HG02970 (cell line): Measurements from ENCODE around the gene DEFB126.
"Not testable (repeated sequence)": the region's sequence is repeated elsewhere in the genome, so short reads cannot be mapped to it uniquely, and the experiment has no call there.

ENCODE experiments used
- ATAC-seq: cut with Tn5 transposase; IDR thresholded peaks from one replicate; pipeline ENCODE4 v1.9.1; 2021; ENCODE audit warnings: mild to moderate bottlenecking, moderate library complexity, moderate number of reproducible peaks; ENCODE audit not compliant: unreplicated experiment, low FRiP score

DEFB126 gene, protein sequence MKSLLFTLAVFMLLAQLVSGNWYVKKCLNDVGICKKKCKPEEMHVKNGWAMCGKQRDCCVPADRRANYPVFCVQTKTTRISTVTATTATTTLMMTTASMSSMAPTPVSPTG

DNA sequence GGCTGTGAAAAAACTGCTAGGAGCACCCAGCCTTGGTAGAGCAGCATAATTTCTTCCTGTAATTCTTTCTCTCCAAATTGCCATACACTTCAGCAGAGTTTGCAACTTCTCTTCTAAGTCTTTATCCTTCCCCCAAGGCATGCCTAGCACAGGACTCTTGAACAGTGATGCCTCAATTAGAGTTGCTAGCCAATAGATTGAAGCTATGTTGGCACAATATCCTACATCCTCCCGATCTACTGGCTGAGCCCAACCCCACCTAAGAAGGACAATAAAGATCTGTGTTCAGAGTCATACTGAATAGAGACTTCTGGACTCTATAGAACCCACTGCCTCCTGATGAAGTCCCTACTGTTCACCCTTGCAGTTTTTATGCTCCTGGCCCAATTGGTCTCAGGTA, at the start of gene DEFB126:
Gene DEFB126, plus strand, starts transcription at position 301 of the 400 bp plus-strand sequence. Its CDS starts 39 bp downstream, at position 340.
- no peak for ATAC-seq

DNA sequence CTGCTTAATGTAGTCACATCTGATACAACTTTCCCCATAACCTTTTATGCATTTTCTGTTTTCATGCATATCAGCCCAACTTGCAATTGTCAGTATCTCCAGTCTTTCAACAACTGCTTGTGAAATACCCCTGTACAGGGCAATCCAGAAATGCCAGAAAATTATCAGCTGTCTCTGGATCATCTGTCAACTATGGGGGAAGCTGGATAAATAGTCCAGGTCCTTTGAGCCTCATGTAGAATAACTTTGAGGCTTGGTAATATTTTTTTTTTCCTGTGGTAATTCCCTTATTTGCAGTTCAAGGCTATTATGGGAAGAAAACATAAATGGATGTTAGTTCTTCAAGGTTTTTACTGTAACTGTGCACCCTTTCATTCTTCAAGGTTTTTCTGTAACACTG, 48.7 kb upstream of the DEFB126 start:
- ATAC-seq, result no peak

DNA sequence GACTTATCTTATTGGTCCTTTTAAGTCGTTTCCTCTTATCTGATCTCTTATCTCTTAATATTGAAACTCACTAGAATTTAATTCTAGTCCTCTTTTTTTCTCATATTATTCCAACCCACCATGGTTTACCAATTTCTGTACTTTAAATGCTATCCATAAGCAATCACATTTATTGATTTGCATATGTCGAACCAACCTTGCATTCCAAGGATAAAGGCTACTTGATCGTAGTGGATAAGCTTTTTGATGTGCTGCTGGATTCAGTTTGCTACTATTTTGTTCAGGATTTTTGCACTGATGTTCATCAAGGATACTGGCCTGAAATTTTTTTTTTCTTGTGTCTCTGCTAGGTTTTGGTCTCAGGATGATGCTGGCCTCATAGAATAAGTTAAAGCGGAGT, 47.2 kb upstream of the DEFB126 start:
- ATAC-seq, result no peak

DNA sequence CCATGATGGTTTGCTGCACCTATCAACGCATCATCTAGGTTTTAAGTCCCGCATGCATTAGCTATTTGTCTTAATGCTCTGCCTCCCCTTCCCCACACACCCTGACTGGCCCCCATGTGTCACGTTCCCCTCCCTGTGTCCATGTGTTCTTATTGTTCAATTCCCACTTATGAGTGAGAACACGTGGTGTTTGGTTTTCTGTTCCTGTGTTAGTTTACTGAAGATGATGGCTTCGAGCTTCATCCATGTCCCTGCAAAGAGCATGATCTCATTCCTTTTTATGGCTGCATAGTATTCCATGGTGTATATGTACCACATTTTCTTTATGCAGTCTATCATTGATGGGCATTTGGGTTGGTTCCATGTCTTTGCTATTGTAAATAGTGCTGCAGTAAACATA, 44.7 kb upstream of the DEFB126 start:
- ATAC-seq, result not testable (repeated sequence)

DNA sequence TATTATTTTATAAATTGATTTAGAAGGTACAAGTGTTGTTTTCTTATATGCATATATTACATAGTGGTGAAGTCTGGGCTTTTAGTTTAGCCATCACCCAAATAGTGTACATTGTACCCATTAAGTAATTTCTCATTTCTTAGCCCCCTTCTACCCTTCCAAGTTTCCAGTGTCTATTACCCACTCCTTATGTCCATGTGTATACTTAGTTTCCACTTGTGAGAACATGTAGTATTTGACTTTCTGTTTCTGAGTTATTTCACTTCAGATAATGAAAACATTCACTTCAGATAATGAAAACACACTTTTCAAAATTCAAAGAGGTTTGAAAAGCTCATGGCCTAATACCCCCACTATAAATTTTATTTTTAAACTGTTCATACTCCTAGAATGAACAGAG, 40.4 kb upstream of the DEFB126 start:
- ATAC-seq, result no peak

DNA sequence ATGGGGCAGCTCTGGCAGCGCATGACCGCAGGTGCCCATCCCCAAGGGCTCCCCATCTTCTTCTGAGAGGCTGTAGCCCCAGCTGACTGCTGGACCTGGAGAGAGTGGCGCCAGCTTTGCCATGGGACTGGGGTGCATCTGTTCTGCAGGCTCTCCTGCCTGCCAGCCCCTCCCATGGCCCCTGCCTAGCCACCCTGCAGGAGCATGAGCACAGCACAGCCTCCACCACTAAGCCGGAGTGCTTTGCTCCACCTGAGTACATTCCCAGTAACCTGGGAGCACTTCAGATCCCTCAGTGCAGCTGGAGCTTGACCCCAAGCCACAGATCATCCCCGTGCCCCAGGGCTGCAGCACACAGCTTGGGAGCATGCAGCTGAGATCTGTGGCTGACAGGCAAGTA, 38.9 kb upstream of the DEFB126 start:
- no peak for ATAC-seq

DNA sequence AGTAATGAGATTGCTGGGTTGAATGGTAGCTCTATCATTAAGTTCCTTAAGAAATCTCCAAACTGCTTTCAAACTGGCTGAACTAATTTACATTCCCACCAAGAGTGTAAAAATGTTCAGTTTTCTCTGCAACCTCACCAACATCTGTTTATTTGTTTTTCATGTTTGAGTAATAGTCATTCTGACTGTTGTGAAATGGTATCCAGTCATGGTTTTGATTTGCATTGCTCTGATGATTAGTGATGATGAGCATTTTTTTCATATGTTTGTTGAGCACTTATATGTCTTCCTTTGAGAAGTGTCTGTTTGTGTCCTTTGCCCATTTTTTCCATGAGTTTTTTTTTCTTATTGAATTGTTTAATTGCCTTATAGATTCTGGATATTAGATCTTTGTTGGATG, 30.0 kb upstream of the DEFB126 start:
- no peak for ATAC-seq

DNA sequence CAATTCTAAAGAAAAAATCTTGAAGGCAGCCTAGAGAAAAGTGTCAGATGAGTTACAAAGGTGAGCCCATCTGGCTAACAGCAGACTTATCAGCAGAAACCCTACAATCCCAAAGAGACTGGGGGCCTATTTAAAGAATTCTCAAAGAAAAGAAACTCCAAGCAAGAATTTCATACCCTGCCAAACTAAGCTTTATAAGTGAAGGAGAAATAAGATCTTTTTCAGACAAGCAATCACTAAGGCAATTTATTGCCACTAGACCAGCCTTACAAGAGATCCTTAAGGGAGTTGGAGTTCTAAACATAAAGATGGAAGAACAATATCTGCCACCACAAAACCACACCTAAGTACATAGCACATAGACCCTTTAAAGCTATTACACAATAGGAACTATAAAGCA, 24.9 kb upstream of the DEFB126 start:
- ATAC-seq, result no peak

DNA sequence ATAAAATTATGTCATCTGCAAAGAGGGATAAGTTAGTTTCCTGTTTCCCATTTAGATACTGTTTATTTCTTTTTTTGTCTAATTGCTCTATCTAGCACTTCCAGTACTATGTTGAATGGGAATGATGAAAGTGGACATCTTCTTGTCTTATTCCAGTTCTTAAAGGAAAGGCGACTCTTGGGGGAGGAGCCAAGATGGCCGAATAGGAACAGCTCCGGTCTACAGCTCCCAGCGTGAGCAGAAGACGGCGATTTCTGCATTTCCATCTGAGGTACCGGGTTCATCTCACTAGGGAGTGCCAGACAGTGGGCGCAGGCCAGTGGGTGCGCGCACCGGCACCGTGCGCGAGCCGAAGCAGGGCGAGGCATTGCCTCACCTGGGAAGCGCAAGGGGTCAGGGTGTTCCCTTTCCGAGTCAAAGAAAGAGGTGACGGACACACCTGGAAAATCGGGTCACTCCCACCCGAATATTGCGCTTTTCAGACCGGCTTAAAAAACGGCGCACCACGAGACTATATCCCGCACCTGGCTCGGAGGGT, 12.5 kb upstream of the DEFB126 start:
- not testable (repeated sequence) for ATAC-seq

DNA sequence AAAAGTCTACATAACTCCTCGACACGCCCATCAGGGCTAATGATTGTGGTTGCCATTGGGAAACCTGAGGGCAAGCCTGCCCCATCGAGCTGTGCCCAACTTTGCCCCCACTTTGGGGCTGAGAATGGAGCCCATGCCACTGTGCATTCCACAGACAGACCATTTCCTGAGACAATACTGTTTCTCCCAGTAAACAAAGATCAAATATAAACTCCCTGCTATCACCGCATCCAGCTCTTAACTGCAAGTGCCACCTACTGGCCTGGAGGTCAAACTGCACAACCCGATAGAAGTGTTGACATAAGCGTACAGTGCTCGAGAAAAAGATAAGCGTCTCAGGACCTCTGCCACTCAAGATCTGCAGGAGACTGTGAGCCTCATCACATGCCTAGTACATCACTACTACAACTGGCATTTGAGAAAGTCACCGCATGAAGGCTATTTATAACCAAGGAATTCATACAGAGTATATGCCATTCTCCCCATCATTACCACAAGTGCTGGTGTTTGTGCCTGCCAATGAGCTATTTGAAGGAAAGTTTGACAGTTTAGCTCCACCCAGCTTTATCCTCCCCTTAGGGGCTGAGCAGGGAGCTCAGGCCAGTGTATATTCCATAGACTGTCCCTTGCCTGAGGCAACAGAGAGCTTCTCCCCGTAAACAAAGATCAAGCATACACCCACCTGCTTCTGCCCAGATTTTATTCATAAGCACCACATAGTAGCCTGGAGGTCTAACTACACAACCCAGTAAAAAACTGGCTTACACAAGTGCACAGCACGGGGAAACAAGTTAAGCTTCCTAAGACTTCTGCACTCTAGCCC, 4.5 kb upstream of the DEFB126 start:
- ATAC-seq, result no peak

DNA sequence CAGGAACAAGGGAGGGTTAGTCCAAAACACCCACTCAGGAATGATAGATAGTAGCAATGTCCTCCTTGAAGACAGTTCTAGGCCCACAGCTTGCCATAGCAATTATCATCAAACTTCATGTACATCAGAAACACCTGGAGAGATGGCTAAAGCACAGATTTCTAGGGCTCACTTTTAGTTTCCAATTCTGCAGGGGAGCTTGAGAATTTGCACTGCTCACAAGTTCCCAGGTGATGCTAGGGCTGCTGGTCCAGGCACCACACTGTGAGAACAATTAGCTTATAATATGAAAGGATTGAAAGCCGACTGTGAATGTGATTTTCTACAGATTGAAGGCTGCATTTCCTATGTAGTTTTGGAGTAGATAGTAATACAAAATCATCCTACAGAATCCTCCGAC, 3.5 kb downstream of the DEFB126 start:
- no peak for ATAC-seq

DNA sequence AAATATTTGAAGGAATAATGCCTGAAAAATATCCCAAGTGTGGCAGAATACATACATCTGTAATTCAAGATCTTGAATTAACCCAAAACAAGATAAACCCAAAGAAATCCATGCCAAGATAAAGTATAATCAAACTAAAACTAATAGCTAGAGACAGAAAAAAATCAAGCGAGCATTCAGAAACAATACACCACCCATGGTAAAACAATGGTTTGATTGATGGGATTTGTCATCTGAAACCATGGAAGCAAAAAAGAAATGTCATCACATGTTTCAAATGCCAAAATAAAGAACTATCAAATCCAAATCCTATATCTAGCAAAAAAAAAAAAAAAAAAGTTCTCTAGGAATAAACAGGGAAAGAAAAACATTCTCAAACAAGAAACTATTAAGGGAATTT, 9.7 kb downstream of the DEFB126 start:
- ATAC-seq, result no peak

DNA sequence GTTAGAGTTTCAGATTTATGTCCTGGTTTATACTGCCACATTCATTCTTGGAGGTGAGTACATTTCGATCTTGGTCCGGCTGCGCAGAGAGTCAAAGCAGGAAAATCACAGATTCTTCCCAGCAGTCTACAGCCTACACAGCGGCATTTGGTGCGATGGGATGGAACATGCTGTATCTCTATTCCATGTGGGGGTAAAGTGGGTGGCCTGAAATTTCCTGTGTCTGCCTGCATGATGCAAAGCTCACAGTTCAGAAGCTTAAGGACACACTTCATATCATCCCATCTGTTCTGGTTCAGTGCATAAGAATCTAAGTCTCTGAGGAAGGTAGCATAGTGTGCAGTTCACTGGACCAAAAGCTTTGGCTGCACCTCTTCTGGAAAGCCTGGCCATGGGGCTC, 14.8 kb downstream of the DEFB126 start, which contains the start of gene DEFB127:
Gene DEFB127, plus strand, starts transcription at position 301 of the 400 bp plus-strand sequence. Its CDS starts 91 bp downstream, at position 392.
- no peak for ATAC-seq

DNA sequence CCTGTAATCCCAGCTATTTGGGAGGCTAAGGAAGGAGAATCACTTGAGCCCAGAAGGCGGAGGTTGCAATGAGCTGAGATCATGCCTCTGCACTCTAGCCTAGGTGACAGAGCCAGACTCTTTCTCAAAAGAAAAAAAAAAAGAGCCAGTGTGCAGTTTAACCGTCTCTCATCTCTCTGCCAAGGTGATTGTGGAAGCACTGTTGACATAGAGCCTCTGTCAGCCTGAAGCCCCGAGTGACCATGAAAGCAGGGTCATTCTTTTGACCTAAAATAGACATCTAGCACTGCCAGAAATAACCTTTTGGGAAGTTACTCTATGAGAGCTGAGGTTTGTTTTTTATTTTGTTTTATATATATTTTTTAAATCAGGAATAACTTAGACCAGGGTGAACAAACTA, 22.2 kb downstream of the DEFB126 start:
- no peak for ATAC-seq

DNA sequence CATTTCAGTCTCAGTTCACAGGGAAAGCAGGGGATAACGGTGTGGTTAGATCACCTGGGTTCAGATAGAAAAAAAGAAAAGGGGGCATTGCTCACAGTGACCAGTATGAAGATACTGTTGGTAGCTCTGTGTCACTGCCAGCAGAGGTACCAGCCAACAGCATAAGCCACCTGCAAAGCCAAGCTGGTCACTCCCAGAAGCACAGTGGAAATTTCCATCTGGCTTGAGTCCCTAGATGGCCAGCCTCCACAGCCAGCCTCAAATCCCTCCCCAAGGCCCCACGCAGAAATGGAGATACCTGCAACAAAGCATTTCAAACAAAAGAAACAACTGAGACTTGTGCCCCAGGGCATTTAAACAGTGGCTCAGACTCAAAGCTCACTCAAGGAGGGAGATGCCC, 26.5 kb downstream of the DEFB126 start:
- ATAC-seq, result no peak

DNA sequence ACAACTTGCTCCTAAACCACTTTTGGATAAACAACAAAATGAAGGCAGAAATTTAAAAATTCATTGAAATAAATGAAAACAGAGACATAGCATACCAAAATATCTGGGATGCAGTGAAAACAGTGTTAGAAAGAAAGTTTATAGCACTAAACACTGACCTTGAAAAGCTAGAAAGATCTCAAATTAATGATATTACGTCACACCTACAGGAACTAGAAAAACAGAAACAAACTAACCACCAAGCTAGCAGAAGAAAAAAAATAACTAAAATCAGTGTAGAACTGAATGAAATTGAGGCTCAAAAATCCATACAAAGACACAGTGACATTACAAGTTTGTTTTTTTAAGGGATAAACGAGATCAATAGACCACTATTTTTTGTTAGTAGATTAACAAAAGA, 41.9 kb downstream of the DEFB126 start:
- no peak for ATAC-seq

DNA sequence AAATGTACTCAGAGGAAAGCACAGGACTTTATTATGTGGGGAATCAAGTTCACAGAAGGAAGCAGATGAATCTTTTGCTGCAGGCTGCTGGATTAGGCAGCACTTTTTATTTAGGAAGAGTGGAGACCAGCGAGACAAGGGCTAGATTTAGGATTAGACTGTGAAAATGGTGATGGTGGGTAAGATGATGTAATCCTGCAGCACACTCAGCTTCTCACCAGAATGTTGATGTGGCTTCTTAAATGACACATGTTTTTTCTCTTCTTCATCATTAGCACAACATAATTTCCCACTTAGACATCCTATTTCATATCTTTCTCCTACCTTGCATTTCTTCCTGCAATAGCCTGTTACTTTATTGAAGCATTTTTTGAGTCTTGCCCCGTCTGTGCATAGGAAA, 45.3 kb downstream of the DEFB126 start:
- no peak for ATAC-seq

DNA sequence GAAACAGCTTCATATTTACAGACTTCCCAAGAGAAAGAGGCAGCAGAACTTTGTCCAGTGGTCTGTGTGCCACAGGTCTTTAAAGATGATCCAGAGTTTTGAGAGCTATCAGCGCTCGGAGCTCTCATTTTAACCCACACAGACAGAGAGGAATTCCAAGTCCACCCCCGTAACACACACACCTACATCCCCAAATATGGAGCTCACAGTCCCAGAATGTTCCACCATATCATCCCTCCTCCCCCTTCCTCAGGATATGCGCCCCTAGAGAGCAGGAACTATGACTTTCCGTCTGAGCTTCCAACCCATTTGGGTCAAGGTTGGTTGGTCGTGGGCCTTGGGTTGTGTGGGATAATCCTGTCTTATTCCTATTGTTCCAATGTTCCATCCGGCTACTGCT, 47.2 kb downstream of the DEFB126 start, which contains the start of gene DEFB128:
Gene DEFB128, minus strand, starts transcription at position 101 of the 400 bp plus-strand sequence. Its CDS starts 88 bp downstream, at position 13.
- ATAC-seq, result no peak
